GF-D8 (cell line): ENCODE data around the gene TIGAR.

Experiments
- DNase-seq: peaks from one replicate; lab custom pipeline; 2025; lab: John Stamatoyannopoulos, UW

The TIGAR gene

GRCh38 chr12:4378772-4379171, 57.8 kb downstream of the TIGAR start:
- no peak for DNase-seq

GRCh38 chr12:4379405-4379804, 58.4 kb downstream of the TIGAR start, which contains the start of gene FGF23:
Gene FGF23, minus strand, starts transcription at chr12:4379712. Its CDS starts 130 bp downstream, at chr12:4379582.
- no peak for DNase-seq

GRCh38 chr12:4380332-4380731, 59.3 kb downstream of the TIGAR start:
- DNase-seq: no peak

GRCh38 chr12:4383304-4383865, 62.4 kb downstream of the TIGAR start:
- no peak for DNase-seq

- DNase-seq: no peak
These were observed 65.8 kb downstream of the TIGAR start for GRCh38 chr12:4386801-4387200.

GRCh38 chr12:4387607-4388006, 66.6 kb downstream of the TIGAR start:
- DNase-seq: no peak

GRCh38 chr12:4388032-4388431, 67.0 kb downstream of the TIGAR start:
- no peak for DNase-seq

- no peak for DNase-seq
These were observed 67.6 kb downstream of the TIGAR start for GRCh38 chr12:4388662-4389061.

- no peak for DNase-seq
These were observed 71.3 kb downstream of the TIGAR start for GRCh38 chr12:4392223-4392742.

- no peak for DNase-seq
These were observed 72.2 kb downstream of the TIGAR start for GRCh38 chr12:4393211-4393610.

GRCh38 chr12:4395818-4396217, 74.8 kb downstream of the TIGAR start:
- DNase-seq: no peak

GRCh38 chr12:4401117-4401516, 80.1 kb downstream of the TIGAR start:
- DNase-seq: no peak

- no peak for DNase-seq
These were observed 82.0 kb downstream of the TIGAR start for GRCh38 chr12:4402996-4403395.
